Measurements from ENCODE around the gene TUT4.

The TUT4 gene

GRCh38 chr1:52554267-52554640 lies 1.4 kb upstream of the TUT4 start:
- no peak overlapping the region; the same call in 1 of the 2 replicates for H3K9ac ChIP-seq (ENCODE audit: low read length)
- no peak overlapping the region for H3K4me3 ChIP-seq (ENCODE audit: low read length)
- H2AFZ ChIP-seq (ENCODE audit: low read length) = no peak overlapping the region
- H3K4me2 ChIP-seq (ENCODE audit: low read depth, low read length) = 0 out of 2 replicates have a peak overlapping the region, but pooled peaks have one; percentile 99
- H4K20me1 ChIP-seq (ENCODE audit: insufficient read depth, low read length) = no peaks in the 10 kb centered on the region
- peaks cover 16% of the 10 kb centered on the region for H3F3A ChIP-seq (ENCODE audit: insufficient read depth, low read length)
- TF ChIP-seq EZH2phosphoT487 (IDR thresholded peaks at IDR 0.05; ENCODE audit: low read length) = no peak
- no peak for TF ChIP-seq CTCF (IDR thresholded peaks at IDR 0.05; ENCODE audit: low read length)
- TF ChIP-seq EZH2 (optimal IDR thresholded peaks at IDR 0.05; ENCODE audit: low read depth, low read length) = no peak
- H3K27ac ChIP-seq (ENCODE audit: low read length) = no peak overlapping the region
- H3K79me2 ChIP-seq (ENCODE audit: low read length) = peaks cover 33% of the 10 kb centered on the region
- no peak for DNase-seq
- H3K9me3 ChIP-seq (replicated peaks; ENCODE audit: insufficient read depth, low read length) = no peaks in the 10 kb centered on the region
- no peaks in the 10 kb centered on the region for H3K9me2 ChIP-seq (replicated peaks; ENCODE audit: insufficient read depth, low read length)
- peaks cover 6% of the 10 kb centered on the region; the same call in 1 of the 2 replicates for H3K4me1 ChIP-seq (ENCODE audit: low read length)
- no peaks in the 10 kb centered on the region for H3K36me3 ChIP-seq (replicated peaks; ENCODE audit: insufficient read depth, low read length)
- no peaks in the 10 kb centered on the region for H3K27me3 ChIP-seq (replicated peaks; ENCODE audit: insufficient read depth, low read length)

GRCh38 chr1:52553362-52554266 lies 722 bp upstream of the TUT4 start:
- Histone ChIP-seq H4K20me1 (ENCODE audit: insufficient read depth, low read length) (no peaks in the 10 kb centered on the region), H2AFZ (ENCODE audit: low read length) (peak overlapping the region; percentile 98), H3F3A (ENCODE audit: insufficient read depth, low read length) (peaks cover 16% of the 10 kb centered on the region), H3K4me2 (ENCODE audit: low read depth, low read length) (peak overlapping the region; percentile 99), H3K9me2 (replicated peaks; ENCODE audit: insufficient read depth, low read length) (no peaks in the 10 kb centered on the region), H3K4me3 (ENCODE audit: low read length) (peak overlapping the region; percentile 89), H3K79me2 (ENCODE audit: low read length) (peaks cover 39% of the 10 kb centered on the region), H3K9ac (ENCODE audit: low read length) (peak overlapping the region; percentile 91), H3K4me1 (ENCODE audit: low read length) (peaks cover 6% of the 10 kb centered on the region; the same call in 1 of the 2 replicates), H3K27me3 (replicated peaks; ENCODE audit: insufficient read depth, low read length) (no peaks in the 10 kb centered on the region), H3K27ac (ENCODE audit: low read length) (peak overlapping the region; percentile 91; the same call in 1 of the 2 replicates), H3K9me3 (replicated peaks; ENCODE audit: insufficient read depth, low read length) (no peaks in the 10 kb centered on the region), H3K36me3 (replicated peaks; ENCODE audit: insufficient read depth, low read length) (no peaks in the 10 kb centered on the region)
- no peak for TF ChIP-seq EZH2 (optimal IDR thresholded peaks at IDR 0.05; ENCODE audit: low read depth, low read length)
- TF ChIP-seq CTCF (IDR thresholded peaks at IDR 0.05; ENCODE audit: low read length) = no peak
- no peak for TF ChIP-seq EZH2phosphoT487 (IDR thresholded peaks at IDR 0.05; ENCODE audit: low read length)
- peak; percentile 76 for DNase-seq

GRCh38 chr1:52552236-52552504 lies 722 bp downstream of the TUT4 start:
- peak overlapping the region; percentile 98 for H2AFZ ChIP-seq (ENCODE audit: low read length)

More at GRCh38 chr1:52552236-52552504, 722 bp downstream of the TUT4 start:
- Histone ChIP-seq H3K9ac (ENCODE audit: low read length) (peak overlapping the region; percentile 91), H3K36me3 (replicated peaks; ENCODE audit: insufficient read depth, low read length) (no peaks in the 10 kb centered on the region), H3K9me2 (replicated peaks; ENCODE audit: insufficient read depth, low read length) (no peaks in the 10 kb centered on the region), H3F3A (ENCODE audit: insufficient read depth, low read length) (peaks cover 16% of the 10 kb centered on the region), H3K9me3 (replicated peaks; ENCODE audit: insufficient read depth, low read length) (no peaks in the 10 kb centered on the region), H3K27ac (ENCODE audit: low read length) (peak overlapping the region; percentile 91), H3K79me2 (ENCODE audit: low read length) (peaks cover 53% of the 10 kb centered on the region), H3K27me3 (replicated peaks; ENCODE audit: insufficient read depth, low read length) (no peaks in the 10 kb centered on the region), H3K4me2 (ENCODE audit: low read depth, low read length) (peak overlapping the region; percentile 99), H4K20me1 (ENCODE audit: insufficient read depth, low read length) (no peaks in the 10 kb centered on the region), H3K4me3 (ENCODE audit: low read length) (peak overlapping the region; percentile 89), H3K4me1 (ENCODE audit: low read length) (peaks cover 6% of the 10 kb centered on the region; the same call in 1 of the 2 replicates)
- TF ChIP-seq EZH2 (optimal IDR thresholded peaks at IDR 0.05; ENCODE audit: low read depth, low read length) = no peak
- no peak for TF ChIP-seq CTCF (IDR thresholded peaks at IDR 0.05; ENCODE audit: low read length)
- TF ChIP-seq EZH2phosphoT487 (IDR thresholded peaks at IDR 0.05; ENCODE audit: low read length) = no peak
- DNase-seq = peak; percentile 79
